Activated CD8-positive, alpha-beta memory T cell treated with anti-CD3 and anti-CD28 coated beads for 1 hour (primary cell): Measurements from ENCODE around the gene KCNJ9.

Source experiments
- DNase-seq, 2 donors: peaks; one replicate each; pipeline ENCODE4 v3.0.0-alpha.2; 2020; ENCODE audit warnings: low read depth in 1 of 2; ENCODE audit errors: extremely low read depth in 1 of 2

Gene KCNJ9

DNA sequence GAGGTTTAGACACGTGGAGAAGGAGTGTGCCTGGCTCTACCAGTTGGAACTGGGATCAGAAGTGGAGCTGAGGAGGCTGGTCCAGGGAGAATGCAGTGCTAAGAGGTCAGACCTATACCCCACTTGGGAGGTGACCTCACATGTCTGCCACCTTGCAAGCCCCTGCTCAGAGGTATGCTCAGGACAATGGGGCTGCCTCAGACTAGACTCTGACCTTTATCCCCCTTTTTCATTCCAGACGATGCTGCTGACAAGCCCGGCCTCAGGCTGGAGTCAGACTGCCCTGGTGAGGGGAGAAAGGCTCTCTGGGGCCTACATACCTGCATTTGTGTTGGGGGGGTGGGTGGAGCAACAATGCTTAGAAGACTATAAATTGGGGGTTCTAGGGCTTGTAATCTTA is 16.6 kb upstream of the KCNJ9 start:
- DNase-seq: no peak

GRCh38 chr1:160066829-160067745 is 14.3 kb upstream of the KCNJ9 start:
- no peak for DNase-seq

- DNase-seq: no peak
Measured at GRCh38 chr1:160068225-160068624, 13.1 kb upstream of the KCNJ9 start.

- no peak for DNase-seq
Measured at GRCh38 chr1:160069460-160070231, 11.7 kb upstream of the KCNJ9 start, which contains the start of gene KCNJ10. TSS of gene KCNJ10 (minus strand) at chr1:160070160. CDS start at chr1:160042532, 27,628 bp downstream.

DNA sequence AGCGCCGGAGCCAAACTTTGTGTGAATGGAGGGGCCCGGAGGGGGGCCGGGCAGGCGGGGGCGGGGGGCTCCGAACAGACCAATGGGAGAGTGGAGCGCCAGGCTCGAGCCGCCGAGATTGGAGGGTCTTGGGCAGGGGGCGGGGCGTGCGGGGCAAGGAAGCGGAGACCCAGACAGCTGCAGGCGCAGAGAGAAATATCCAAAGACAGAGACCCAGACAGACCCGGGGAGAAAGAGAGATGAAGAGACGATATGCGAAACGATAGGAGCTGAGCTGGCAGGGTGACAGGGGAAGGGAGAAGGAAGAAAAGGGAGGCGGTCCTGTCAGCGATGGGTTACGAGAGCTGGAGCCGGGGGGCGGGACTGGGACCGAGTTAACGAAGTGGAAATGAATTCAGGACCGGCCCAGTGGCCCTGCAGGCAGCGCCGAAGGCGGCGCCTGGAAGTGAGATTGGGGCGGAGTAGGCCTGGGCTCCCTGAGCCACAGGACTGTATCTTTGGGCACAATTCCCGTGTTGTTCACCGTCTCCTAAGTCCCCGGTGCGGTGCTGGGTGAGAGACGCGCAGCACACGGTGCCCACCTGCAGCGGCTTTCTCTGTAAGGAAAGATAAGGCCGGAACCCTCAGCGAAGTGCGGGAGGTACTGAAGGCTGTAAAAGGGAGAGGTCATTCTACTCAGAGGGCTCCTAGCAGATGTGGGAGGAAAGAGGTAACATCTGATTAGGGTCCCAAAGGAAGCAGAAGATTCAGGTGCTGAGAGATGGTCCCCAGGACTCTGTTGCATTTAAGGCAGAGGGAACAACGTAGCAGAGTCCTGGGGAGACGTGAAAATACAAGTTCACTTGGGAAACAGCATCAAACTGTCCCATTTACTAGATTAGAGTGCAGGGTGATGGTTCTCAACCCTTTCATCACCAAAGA is 10.8 kb upstream of the KCNJ9 start:
- peak; percentile 53 to 61 for DNase-seq

DNA sequence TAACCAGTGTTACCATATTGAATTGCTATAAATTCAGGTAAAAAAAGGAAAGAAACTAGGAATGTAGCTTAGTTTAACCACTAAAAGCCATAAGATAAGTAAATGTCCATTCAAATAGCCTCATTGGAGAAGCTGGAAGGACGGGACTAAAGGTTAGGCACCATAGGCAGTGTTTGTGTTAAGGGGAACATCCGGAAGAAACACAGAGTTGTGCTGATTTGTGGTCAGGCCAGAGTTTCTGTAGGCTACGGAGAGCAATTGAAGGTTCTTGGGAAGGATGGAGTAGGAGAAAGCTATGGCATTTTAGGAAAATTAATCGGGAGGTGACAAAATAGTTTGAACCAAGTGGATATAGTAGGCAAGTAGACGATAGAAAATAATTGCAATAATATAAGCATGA is 10.0 kb upstream of the KCNJ9 start:
- DNase-seq: no peak

DNA sequence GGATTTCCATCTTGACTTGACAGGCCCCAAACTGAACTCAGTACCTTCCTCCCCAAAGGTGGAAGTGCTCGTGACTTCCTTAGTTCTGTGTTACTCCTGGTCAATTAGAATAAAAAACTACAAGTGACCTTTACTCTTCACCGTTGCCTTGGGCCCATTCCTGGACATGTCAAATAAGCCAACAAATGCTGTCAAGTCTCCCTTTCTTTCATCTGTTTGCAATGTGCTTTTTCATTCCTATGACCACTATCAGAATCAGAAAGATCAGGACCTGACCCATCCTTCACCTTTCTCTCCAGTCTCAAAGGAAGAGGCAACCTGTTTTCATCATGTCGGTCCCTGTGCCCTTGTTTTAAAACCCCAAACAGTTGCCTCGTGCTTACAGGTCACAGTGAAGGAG is 6.5 kb upstream of the KCNJ9 start:
- DNase-seq: no peak

DNA sequence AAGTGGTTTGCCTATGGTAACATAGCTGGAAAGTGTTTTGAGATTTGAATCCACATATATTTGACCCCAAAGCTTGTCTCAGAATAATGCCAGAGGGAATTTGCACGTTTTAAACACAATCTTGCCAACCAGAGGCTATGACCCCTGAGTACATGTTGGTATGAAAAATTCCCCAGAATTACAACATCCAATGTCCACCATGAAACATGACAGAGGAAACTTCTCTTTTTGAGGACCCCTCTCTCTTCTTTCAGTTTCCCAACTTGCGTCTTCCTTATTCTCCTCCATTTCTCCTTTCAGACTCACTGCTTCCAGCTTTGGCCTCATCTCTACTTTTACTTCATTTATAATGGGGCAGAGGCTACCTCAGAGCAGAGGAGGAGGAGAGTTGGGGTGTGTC is 5.5 kb upstream of the KCNJ9 start:
- no peak for DNase-seq

- DNase-seq: no peak
Measured at GRCh38 chr1:160076295-160076694, 5.0 kb upstream of the KCNJ9 start.

- DNase-seq: no peak
Measured at GRCh38 chr1:160077486-160077885, 3.9 kb upstream of the KCNJ9 start.

GRCh38 chr1:160078512-160079195 is 2.7 kb upstream of the KCNJ9 start:
- no peak for DNase-seq

- no peak for DNase-seq
Measured at GRCh38 chr1:160079448-160079847, 1.9 kb upstream of the KCNJ9 start.

DNA sequence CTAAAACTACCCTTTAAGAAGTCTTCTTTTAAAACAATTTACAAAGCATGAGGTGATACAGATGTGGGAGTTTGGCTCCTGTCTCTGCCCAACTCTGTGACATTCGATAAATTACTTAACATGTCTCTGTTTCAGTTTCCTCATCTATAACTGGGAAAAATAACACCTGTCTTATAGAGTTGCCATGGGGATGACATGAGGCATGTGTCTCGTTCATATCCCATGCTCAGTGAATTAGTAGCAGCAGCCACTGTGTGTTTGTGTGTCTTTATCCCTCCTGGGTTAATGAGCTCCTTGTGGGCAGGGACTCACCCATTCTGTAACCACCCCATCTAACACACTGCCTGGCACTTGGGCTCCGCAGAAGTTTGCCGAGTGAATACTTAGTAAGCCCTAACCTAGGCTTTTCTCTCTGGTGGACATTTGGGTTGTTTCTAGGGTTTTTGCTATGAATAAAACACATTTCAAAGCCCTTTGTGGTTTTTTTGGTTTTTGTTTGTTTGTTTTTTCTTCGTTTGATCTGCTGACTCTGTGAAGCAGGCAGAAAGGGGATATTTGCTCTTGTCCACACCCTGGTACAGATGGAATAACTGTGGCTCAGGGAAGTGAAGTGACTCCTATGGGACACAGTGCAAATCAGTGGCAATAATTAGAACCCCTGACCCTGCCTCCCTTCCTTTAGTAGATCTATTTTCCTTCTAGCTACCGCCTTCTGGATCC is 797 bp upstream of the KCNJ9 start:
- DNase-seq: no peak

DNA sequence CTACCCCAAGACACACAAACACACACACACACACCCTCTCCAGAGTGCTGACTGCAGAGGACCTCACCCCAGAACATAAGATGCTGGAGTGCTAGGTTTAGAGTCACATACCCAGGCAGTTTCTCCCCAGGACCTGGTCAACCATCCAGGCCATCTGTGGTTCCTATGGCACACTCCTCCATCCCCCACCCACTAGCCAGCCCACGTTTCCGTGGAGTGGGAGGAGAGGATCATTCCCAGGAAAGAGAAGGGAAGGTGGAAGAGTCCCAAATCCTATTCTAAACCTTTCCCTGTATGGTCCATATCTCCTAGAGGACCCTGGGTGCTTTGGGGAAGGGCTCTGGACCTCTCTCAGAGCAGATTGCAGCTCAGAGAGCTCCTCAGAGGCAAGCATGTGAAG is 1.1 kb downstream of the KCNJ9 start:
- DNase-seq: no peak

DNA sequence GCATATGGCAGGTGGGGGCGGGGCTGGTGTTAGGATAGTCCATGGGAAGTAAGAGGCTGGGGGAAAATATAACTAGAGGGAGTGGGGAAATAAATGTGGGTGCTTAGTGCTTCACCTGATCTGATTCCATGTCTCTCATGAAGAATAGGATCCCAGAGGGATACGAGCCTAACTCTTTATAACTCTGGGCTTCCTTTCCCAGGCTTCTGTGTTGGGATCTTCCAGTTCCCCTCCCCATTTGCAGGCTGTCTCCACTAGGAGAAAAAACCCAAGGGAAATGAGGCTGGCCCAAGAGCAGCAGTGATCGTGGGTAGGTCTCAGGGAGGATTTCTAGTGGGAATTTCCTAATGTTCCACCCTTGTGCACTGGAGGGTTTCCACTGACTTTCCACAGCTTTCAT is 1.6 kb downstream of the KCNJ9 start:
- DNase-seq: no peak

GRCh38 chr1:160083968-160084770 is 2.8 kb downstream of the KCNJ9 start:
- peak in 1 of 2 donors; percentile 60 for DNase-seq

GRCh38 chr1:160084771-160085321 is 3.5 kb downstream of the KCNJ9 start:
- DNase-seq: no peak

DNA sequence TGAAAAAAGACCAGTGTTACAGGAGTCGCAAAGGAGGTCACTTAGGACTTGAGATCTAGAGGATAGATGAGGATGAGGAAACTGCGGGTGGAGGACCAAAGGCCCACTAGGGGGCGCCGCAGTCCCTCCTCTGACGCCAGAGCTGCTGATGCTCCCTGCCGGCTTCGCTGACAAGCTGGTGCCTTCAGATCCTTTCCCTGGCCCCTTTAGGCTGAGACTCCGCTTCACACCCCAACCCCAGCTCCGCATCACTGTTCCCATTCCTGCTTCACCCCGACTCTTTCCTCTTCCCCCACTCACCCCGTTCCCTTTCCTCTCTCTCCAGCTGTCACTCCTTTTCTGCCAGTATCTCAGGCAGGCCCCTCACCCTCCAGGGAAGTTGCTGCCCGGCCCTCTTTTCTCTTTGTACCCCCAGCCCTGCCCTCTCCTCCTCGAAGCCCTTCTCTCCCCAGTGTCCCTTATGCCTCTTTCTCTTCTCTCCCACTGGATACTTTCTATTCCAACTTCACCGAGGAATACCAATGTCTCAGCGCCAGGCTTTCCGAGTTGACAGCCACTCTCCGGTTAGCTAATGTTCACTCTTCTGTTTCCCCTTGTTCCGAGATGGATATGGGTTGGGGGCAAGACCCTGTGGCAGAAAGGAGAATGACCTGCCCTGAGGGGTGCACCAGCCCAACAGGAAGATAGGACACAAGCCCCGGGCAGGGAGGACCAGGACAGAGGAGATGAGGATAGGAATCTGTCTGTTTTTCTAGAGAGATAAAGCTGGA is 4.5 kb downstream of the KCNJ9 start:
- peak; percentile 54 to 67 for DNase-seq
